Fibroblast of lung (primary cell): ENCODE data around the gene ADPRH. TPM values are rescaled to one million over a fixed set of nuclear protein-coding genes. Genes with fewer than 3 reads are reported as not detected.

Experiments
- DNase-seq, 2 donors: peaks; one replicate each; pipeline versions ENCODE4 v3.0.0 to v3.0.0-alpha.2; 2010; ENCODE audit warnings: low read depth in 2 of 2
- H2AFZ ChIP-seq: 2 replicates; pipeline ENCODE4 v1.5.1; 2012; ENCODE audit warnings: low read length, control low read depth, inconsistent platforms
- H3K27ac ChIP-seq: 2 replicates; pipeline ENCODE4 v1.5.1; 2011; ENCODE audit warnings: low read length, control low read depth; ENCODE audit not compliant: insufficient read depth
- H3K27me3 ChIP-seq: 2 replicates; pipeline ENCODE4 v1.5.1; 2011; ENCODE audit warnings: mild to moderate bottlenecking, low read length; ENCODE audit not compliant: control insufficient read depth, insufficient read depth
- H3K36me3 ChIP-seq: 2 replicates; pipeline ENCODE4 v1.5.1; 2011; ENCODE audit warnings: low read length; ENCODE audit not compliant: control insufficient read depth, insufficient read depth
- H3K4me1 ChIP-seq: 2 replicates; pipeline ENCODE4 v1.5.1; 2011; ENCODE audit warnings: low read length; ENCODE audit not compliant: control insufficient read depth, insufficient read depth; ENCODE audit errors: extremely low read depth
- H3K4me2 ChIP-seq: 2 replicates; pipeline ENCODE4 v1.5.1; 2011; ENCODE audit warnings: low read length, control low read depth; ENCODE audit not compliant: insufficient read depth; ENCODE audit errors: extremely low read depth
- H3K4me3 ChIP-seq, 4 experiments: fragments of 200-600 bp in 1 of 4; sonication (generic) in 1 of 4; replicated peaks in 1 of 4; 2 replicates each; pipeline ENCODE4 v1.5.1; 2011 to 2016; ENCODE audit warnings: low read length in 4 of 4, low read depth in 3 of 4, mild to moderate bottlenecking in 3 of 4, control low read depth in 2 of 4, inconsistent platforms in 1 of 4, mixed read lengths in 1 of 4; ENCODE audit not compliant: insufficient read depth in 1 of 4; ENCODE audit errors: control extremely low read depth in 1 of 4
- H3K79me2 ChIP-seq: 2 replicates; pipeline ENCODE4 v1.5.1; 2012; ENCODE audit warnings: mild to moderate bottlenecking, low read length, inconsistent platforms; ENCODE audit not compliant: control insufficient read depth, insufficient read depth
- H3K9ac ChIP-seq: 2 replicates; pipeline ENCODE4 v1.5.1; 2011; ENCODE audit warnings: mild to moderate bottlenecking, low read length, control low read depth; ENCODE audit not compliant: insufficient read depth
- H3K9me3 ChIP-seq: 2 replicates; pipeline ENCODE4 v1.5.1; 2012; ENCODE audit warnings: low read depth, low read length; ENCODE audit not compliant: control insufficient read depth, insufficient read depth
- H4K20me1 ChIP-seq: 2 replicates; pipeline ENCODE4 v1.5.1; 2011; ENCODE audit warnings: low read length; ENCODE audit not compliant: control insufficient read depth, insufficient read depth; ENCODE audit errors: extremely low read depth
- CTCF ChIP-seq, 2 donors: IDR thresholded peaks in 1 of 2; conservative IDR thresholded peaks in 1 of 2; 1 replicate in 1 of 2; 2 replicates in 1 of 2; pipeline ENCODE4 v1.5.1; 2011 to 2012; ENCODE audit warnings: low read length in 2 of 2, control low read depth in 1 of 2, inconsistent platforms in 1 of 2, low read depth in 1 of 2, mild to moderate bottlenecking in 1 of 2
- EZH2 ChIP-seq: IDR thresholded peaks from 2 replicates; pipeline ENCODE4 v1.5.1; 2012; ENCODE audit warnings: low read length, control low read depth, mild to moderate bottlenecking; ENCODE audit errors: missing control alignments
- polyA plus RNA-seq, 2 donors: library from polyadenylated mRNA; depleted of rRNA in 1 of 2; stranded (reverse) in 1 of 2; unstranded in 1 of 2; fragments of >200 nt; gene quantifications; 2 replicates each; pipeline ENCODE4 v1.2.1, GENCODE V29; 2011 to 2012; ENCODE audit warnings: missing spikeins in 1 of 2
- total RNA-seq: library from RNA; depleted of rRNA; stranded (reverse); fragments of >200 nt; gene quantifications from 2 replicates; pipeline ENCODE4 v1.2.1, GENCODE V29; 2014

The ADPRH gene
- total and polyA plus RNA-seq, 2 donors (not counting 1 experiment from before 2014, with no cell fraction given) = 1.1 to 7.4 TPM

GRCh38 chr3:119538772-119539171 lies 40.5 kb upstream of the ADPRH start:
- Histone ChIP-seq H3K4me1 (no peaks in the 10 kb centered on the region), H4K20me1 (no peaks in the 10 kb centered on the region), H3K4me3 (no peak overlapping the region), H3K9me3 (no peaks in the 10 kb centered on the region), H3K79me2 (no peaks in the 10 kb centered on the region), H3K4me2 (no peak overlapping the region), H3K9ac (no peak overlapping the region), H3K27ac (no peak overlapping the region), H2AFZ (no peak overlapping the region), H3K36me3 (no peaks in the 10 kb centered on the region), H3K27me3 (no peaks in the 10 kb centered on the region)
- TF ChIP-seq EZH2 (no peak), CTCF (conservative IDR thresholded peaks at IDR 0.05 in 1 of 2, IDR thresholded peaks at IDR 0.05 in 1 of 2; ENCODE audit: low read depth in 1 of 2, low read length in 2 of 2) (no peak)
- DNase-seq = no peak

GRCh38 chr3:119541547-119541946 lies 37.7 kb upstream of the ADPRH start:
- no peak for TF ChIP-seq CTCF (conservative IDR thresholded peaks at IDR 0.05 in 1 of 2, IDR thresholded peaks at IDR 0.05 in 1 of 2; ENCODE audit: low read depth in 1 of 2, low read length in 2 of 2)
- TF ChIP-seq EZH2 = no peak

GRCh38 chr3:119542168-119542767 lies 37.0 kb upstream of the ADPRH start:
- Histone ChIP-seq H4K20me1 (no peaks in the 10 kb centered on the region), H3K4me3 (no peak overlapping the region), H3K36me3 (no peaks in the 10 kb centered on the region), H3K9ac (no peak overlapping the region), H3K4me1 (no peaks in the 10 kb centered on the region), H3K79me2 (no peaks in the 10 kb centered on the region), H3K9me3 (no peaks in the 10 kb centered on the region), H3K27me3 (no peaks in the 10 kb centered on the region), H3K27ac (no peak overlapping the region), H2AFZ (no peak overlapping the region), H3K4me2 (no peak overlapping the region)
- no peak for DNase-seq
- TF ChIP-seq CTCF (conservative IDR thresholded peaks at IDR 0.05 in 1 of 2, IDR thresholded peaks at IDR 0.05 in 1 of 2; ENCODE audit: low read depth in 1 of 2, low read length in 2 of 2) = no peak
- no peak for TF ChIP-seq EZH2

More at GRCh38 chr3:119541547-119541946, 37.7 kb upstream of the ADPRH start:
- Histone ChIP-seq H2AFZ (no peak overlapping the region), H3K4me2 (no peak overlapping the region), H4K20me1 (no peaks in the 10 kb centered on the region), H3K27ac (no peak overlapping the region), H3K9ac (no peak overlapping the region), H3K79me2 (no peaks in the 10 kb centered on the region), H3K27me3 (no peaks in the 10 kb centered on the region), H3K9me3 (no peaks in the 10 kb centered on the region), H3K36me3 (no peaks in the 10 kb centered on the region), H3K4me1 (no peaks in the 10 kb centered on the region), H3K4me3 (no peak overlapping the region)
- no peak for DNase-seq
